Ectodermal cell (in vitro differentiated cells): ENCODE measurements around the gene TNFSF12.

Source experiments
- H3K27ac ChIP-seq: 2 replicates; pipeline ENCODE4 v1.7.0; 2013; ENCODE audit warnings: mild to moderate bottlenecking, low read depth, low read length; ENCODE audit not compliant: insufficient read depth, poor library complexity, severe bottlenecking
- H3K27me3 ChIP-seq: 2 replicates; pipeline ENCODE4 v1.7.0; 2013; ENCODE audit warnings: mild to moderate bottlenecking, low read length; ENCODE audit not compliant: insufficient read depth, control insufficient read depth, poor library complexity, severe bottlenecking
- H3K36me3 ChIP-seq: one replicate; pipeline ENCODE4 v1.7.0; 2013; ENCODE audit warnings: low read length; ENCODE audit not compliant: control insufficient read depth, insufficient read depth
- H3K4me1 ChIP-seq: one replicate; pipeline ENCODE4 v1.7.0; 2013; ENCODE audit warnings: low read length; ENCODE audit not compliant: control insufficient read depth, insufficient read depth
- H3K4me3 ChIP-seq: 2 replicates; pipeline ENCODE4 v1.7.0; 2013; ENCODE audit warnings: low read depth, low read length, control low read depth; ENCODE audit not compliant: insufficient read depth
- H3K9me3 ChIP-seq: 2 replicates; pipeline ENCODE4 v1.7.0; 2013; ENCODE audit warnings: mild to moderate bottlenecking, low read length, moderate library complexity; ENCODE audit not compliant: control insufficient read depth
- WGBS, 2 experiments: methylation state at CpG; one replicate each; pipeline ENCODE4 v1.1.7; 2013; ENCODE audit warnings: missing lambda C conversion rate in 2 of 2; 5-methylcytosine and 5-hydroxymethylcytosine counted together

Gene TNFSF12

DNA sequence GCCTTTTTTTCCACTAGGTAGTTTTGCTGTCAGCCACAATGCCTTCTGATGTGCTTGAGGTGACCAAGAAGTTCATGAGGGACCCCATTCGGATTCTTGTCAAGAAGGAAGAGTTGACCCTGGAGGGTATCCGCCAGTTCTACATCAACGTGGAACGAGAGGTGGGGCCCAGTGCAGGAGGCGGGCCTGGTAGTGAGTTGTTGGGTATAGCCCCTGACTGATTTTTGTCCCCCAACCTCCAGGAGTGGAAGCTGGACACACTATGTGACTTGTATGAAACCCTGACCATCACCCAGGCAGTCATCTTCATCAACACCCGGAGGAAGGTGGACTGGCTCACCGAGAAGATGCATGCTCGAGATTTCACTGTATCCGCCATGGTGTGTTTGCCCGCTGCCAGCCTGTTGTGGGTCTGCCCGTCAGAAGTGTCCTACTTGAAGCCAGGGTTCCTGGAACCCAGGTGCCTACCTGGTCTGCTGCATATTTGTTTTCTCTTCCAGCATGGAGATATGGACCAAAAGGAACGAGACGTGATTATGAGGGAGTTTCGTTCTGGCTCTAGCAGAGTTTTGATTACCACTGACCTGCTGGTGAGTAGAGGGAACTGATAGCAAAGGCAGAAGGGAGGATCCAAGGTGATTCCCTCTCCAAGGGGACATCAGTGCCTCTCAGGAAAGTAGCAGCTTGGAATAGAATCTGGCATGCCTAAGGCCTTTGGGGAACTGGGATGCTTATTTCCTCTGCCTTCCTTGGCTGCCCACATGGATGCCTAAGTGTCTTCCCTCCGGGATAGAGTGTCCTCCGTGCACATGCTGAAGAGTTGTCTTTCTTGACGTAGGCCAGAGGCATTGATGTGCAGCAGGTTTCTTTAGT, 28.7 kb downstream of the TNFSF12 start:
- Histone ChIP-seq H3K9me3 (no peaks in the 10 kb centered on the region), H3K27me3 (no peaks in the 10 kb centered on the region), H3K4me3 (no peak overlapping the region), H3K27ac (no peak overlapping the region), H3K4me1 (peaks cover 8% of the 10 kb centered on the region), H3K36me3 (peaks cover 44% of the 10 kb centered on the region)
- WGBS, 2 experiments: 95 to 96% methylated on average over 17 of the region's 17 CpGs

DNA sequence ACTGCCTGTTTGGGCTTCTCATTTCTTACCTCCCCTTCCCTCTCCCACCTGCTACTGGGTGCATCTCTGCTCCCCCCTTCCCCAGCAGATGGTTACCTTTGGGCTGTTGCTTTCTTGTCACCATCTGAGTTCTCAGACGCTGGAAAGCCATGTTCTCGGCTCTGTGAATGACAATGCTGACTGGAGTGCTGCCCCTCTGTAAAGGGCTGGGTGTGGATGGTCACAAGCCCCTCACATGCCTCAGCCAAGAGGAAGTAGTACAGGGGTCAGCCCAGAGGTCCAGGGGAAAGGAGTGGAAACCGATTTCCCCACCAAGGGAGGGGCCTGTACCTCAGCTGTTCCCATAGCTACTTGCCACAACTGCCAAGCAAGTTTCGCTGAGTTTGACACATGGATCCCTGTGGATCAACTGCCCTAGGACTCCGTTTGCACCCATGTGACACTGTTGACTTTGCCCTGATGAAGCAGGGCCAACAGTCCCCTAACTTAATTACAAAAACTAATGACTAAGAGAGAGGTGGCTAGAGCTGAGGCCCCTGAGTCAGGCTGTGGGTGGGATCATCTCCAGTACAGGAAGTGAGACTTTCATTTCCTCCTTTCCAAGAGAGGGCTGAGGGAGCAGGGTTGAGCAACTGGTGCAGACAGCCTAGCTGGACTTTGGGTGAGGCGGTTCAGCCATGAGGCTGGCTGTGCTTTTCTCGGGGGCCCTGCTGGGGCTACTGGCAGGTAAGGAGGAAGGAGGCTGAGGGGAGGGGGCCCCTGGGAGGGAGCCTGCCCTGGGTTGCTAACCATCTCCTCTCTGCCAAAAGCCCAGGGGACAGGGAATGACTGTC, 30.4 kb downstream of the TNFSF12 start, which contains the start of gene CD68:
Gene CD68 (plus strand): TSS at position 638 of the 833 bp plus-strand sequence. CDS start 40 bp downstream, at position 678.
- 58% methylated on average over 7 of the region's 7 CpGs for whole genome bisulfite sequencing, 2 experiments
- Histone ChIP-seq H3K4me1 (peaks cover 8% of the 10 kb centered on the region), H3K36me3 (peaks cover 39% of the 10 kb centered on the region), H3K27ac (peak within 1 kb of the TSS; percentile 67), H3K9me3 (no peaks in the 10 kb centered on the region), H3K4me3 (no peak within 1 kb of the TSS), H3K27me3 (no peaks in the 10 kb centered on the region)

GRCh38 chr17:7579834-7580603, 31.2 kb downstream of the TNFSF12 start:
- no peaks in the 10 kb centered on the region for H3K9me3 ChIP-seq
- peak overlapping the region; percentile 67 for H3K27ac ChIP-seq
- H3K36me3 ChIP-seq: peaks cover 31% of the 10 kb centered on the region
- WGBS, 2 experiments: 94% methylated on average over 12 of the region's 12 CpGs
- no peaks in the 10 kb centered on the region for H3K27me3 ChIP-seq
- no peak overlapping the region for H3K4me3 ChIP-seq
- peaks cover under 1% of the 10 kb centered on the region for H3K4me1 ChIP-seq

GRCh38 chr17:7580604-7581575, 32.0 kb downstream of the TNFSF12 start:
- no peaks in the 10 kb centered on the region for H3K4me1 ChIP-seq
- H3K27ac ChIP-seq: no peak overlapping the region
- H3K4me3 ChIP-seq: no peak overlapping the region
- H3K9me3 ChIP-seq: no peaks in the 10 kb centered on the region
- no peaks in the 10 kb centered on the region for H3K27me3 ChIP-seq
- WGBS, 2 experiments: 91% methylated on average over 23 of the region's 23 CpGs
- H3K36me3 ChIP-seq: peaks cover 22% of the 10 kb centered on the region

DNA sequence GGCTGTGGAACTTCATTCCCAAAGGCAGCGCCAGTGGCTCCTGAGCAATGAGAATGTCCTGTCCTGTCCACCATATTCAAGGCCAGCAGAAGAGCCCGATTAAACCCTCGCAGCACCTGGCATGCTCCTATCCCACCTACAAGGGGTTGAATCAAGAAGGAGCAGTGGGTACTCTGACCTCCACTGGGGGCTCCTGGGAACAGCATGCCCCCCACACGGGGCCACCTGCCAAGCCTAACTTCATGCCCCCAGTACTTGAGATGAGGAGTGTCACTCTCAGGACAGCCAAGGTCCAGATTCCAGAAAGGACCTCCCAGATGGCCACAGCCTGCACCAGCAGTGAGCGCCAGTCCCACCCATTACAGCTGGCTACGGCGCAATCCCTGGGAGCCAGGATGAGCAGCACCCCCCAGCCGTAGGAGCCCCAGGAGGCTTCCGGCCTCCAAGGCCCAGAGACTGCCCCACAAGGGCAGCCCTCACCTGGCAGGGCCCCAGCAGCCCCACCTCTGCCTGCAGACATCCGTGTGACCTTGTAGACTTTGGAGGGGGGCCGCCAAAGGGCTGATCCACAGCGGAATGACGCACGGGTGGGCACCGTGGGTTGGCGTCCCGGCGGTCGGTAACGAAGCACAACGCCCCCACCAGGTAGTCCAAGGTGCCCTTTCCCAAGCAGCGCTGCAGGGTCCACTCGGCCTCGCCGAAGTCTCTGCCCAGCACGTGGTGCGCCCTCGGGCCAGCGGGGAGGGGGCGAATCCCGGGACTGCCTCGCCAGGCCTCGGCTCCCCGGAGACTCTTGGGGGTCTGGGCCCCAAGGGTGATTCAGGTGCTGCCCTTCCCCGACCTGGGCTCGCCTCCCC, 33.8 kb downstream of the TNFSF12 start:
- Histone ChIP-seq H3K27me3 (no peaks in the 10 kb centered on the region), H3K27ac (peak overlapping the region; percentile 96), H3K4me3 (no peak overlapping the region), H3K36me3 (peaks cover 16% of the 10 kb centered on the region), H3K9me3 (no peaks in the 10 kb centered on the region), H3K4me1 (no peaks in the 10 kb centered on the region)
- WGBS, 2 experiments: 93 to 95% methylated on average over 36 of the region's 36 CpGs

DNA sequence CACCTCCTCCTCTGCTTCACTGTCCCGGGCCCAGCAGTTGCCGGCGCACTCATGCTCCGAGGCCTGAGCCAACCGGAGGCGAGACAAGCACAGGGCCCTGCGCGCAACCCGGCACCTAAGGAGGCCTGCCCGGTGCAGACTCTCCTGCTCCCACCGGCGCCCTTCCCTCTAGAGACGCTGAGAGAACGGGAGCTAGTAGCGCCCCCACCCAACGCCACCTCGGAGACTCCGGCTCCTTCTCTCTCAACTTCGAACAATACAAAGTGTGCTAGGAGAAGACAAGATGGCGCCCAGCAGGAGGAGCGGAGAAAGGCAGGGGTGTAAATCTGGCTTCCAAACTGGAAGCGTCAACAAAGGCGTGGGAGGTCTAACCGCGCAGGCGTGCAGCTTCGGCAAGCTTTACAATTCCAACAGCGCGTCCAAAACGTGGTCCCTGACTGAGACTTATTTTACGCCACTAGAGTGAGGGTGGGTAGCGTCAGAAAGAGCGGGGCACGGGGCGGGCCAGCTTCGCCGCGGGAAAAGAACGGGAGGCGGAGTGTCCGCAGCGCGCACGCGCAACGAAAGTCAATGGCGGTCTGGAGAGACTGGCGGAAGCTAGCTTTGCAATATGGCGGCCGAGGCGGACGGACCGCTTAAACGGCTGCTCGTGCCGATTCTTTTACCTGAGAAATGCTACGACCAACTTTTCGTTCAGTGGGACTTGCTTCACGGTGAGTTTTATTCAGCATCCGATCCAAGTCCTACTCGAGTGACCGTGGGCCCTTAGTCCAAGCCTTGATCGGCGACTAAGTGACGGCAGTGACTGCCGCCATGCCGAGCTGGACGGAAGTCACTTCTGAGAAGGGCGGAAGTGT, 34.6 kb downstream of the TNFSF12 start, which contains the start of gene MPDU1:
Gene MPDU1 (plus strand): TSS at position 600 of the 857 bp plus-strand sequence. CDS start 11 bp downstream, at position 611.
- no peaks in the 10 kb centered on the region for H3K9me3 ChIP-seq
- WGBS, 2 experiments: 37 to 39% methylated on average over 69 of the region's 69 CpGs
- peak within 1 kb of the TSS; percentile 68 for H3K4me3 ChIP-seq
- H3K27me3 ChIP-seq: no peaks in the 10 kb centered on the region
- H3K36me3 ChIP-seq: peaks cover 10% of the 10 kb centered on the region
- H3K4me1 ChIP-seq: no peaks in the 10 kb centered on the region
- H3K27ac ChIP-seq: peak within 1 kb of the TSS; percentile 96

GRCh38 chr17:7586673-7587419, 38.0 kb downstream of the TNFSF12 start:
- WGBS, 2 experiments: 87% methylated on average over 9 of the region's 9 CpGs
- Histone ChIP-seq H3K36me3 (peaks cover 19% of the 10 kb centered on the region), H3K27me3 (no peaks in the 10 kb centered on the region), H3K9me3 (no peaks in the 10 kb centered on the region), H3K4me3 (no peak overlapping the region), H3K4me1 (peaks cover 20% of the 10 kb centered on the region), H3K27ac (no peak overlapping the region)
